SW480 (cell line): ENCODE results near the gene AGAP2.

ENCODE experiments used
- DNase-seq: peaks from one replicate; pipeline ENCODE4 v3.0.0-alpha.2; 2016; ENCODE audit warnings: low spot score

The AGAP2 gene

DNA sequence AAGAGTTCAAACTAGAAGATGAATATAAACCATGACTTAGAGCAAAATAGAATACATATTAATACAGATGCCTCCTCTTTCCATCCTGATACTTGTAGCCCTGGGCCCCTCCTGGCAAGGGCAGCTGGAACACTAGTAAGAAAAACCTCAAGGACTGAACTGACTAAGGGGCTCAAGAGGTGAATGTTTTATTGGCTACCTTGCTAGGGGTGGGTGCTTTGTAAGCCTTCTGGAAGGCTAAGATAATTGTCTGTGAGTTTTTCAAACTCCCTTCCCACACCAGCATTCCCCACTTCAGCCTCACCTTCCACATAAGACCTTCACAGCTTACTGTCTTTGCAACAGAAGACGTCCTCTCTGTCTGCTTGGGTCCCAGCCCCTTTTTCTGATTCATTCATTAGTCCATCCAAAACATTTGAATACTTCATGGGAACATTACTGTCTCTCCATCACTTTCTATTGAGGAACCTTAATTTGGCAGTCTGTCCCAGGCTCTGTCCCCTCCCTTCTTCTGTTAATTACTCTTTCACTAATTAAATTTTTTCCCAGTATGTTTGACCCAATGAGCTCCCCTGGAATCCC is 15.3 kb upstream of the AGAP2 start:
- DNase-seq, result no peak

- DNase-seq, result no peak
These were observed 14.1 kb upstream of the AGAP2 start for GRCh38 chr12:57752668-57753000.

DNA sequence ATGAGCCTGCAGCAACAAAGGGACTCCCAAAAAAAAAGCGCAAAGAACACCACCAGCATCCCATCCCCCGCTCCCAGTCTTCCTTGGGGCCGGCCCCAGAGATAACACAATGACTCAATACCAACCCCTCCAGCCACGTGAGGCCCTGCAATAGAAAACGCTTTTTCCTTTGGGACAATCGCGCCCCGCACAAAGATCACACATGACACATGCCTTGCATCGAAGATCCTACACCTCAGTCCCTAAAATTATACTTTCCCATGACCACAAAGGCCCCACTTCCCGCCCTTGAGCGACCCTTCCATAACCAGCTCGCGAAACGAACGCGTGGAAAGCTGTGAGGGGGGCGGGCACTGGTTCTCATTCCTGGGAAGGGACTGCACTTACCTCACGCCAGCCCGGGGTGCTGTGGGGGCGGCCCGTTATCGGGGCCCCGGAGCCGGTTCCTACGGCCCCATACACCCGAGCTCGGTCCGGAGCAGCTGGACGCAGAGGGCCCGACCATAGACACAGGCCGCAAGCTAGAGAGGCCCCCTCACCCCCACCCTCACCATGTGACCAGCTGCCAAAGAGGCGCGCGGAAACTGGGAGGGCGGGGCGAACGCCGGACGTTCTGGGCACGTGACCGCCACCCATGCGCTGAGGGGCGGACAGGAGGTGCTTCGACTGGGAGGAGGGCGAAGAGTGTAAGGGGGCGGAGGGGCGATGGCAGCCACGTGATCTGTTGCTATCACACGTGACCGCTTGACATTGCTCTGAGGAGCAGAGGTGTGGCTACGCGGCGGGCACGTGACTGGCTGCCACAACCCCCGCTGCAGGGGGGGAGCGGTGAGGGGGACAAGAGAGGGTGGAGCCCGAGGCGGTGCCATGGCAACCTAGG is 13.5 kb upstream of the AGAP2 start, which contains the start of gene CDK4:
TSS of gene CDK4 (minus strand) at position 523 of the 880 bp plus-strand sequence. CDS start 593 bp downstream, outside the sequence.
- peak; percentile 99 for DNase-seq

- DNase-seq, result no peak
These were observed 12.9 kb upstream of the AGAP2 start for GRCh38 chr12:57751432-57751787.

DNA sequence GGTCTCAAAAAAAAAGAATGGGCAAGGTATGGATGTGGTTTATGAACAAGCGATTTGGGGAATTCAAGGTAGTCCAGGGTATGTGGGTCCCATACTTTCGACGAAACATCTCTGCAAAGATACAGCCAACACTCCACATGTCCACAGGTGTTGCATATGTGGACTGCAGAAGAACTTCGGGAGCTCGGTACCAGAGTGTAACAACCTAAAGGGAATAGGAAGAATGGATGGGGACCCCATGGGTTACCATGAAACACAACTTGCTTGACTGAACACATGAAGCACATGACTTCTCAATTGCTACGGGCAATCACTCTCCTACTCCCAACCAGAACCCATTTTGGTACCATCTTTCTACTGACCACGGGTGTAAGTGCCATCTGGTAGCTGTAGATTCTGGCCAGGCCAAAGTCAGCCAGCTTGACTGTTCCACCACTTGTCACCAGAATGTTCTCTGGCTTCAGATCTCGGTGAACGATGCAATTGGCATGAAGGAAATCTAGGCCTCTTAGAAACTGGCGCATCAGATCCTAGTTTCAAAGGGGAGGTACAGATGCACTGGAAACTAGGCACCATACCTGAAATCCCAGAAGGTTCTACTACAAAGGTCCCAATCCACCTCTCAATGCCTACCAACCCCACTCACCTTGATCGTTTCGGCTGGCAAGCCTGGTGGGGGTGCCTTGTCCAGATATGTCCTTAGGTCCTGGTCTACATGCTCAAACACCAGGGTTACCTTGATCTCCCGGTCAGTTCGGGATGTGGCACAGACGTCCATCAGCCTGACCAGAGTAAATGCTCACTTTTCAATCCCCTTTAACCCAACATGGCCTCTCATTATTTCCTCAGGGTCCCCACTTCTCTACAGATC is 12.3 kb upstream of the AGAP2 start:
- DNase-seq, result no peak

- DNase-seq, result no peak
These were observed 10.5 kb upstream of the AGAP2 start for GRCh38 chr12:57749061-57749460.

DNA sequence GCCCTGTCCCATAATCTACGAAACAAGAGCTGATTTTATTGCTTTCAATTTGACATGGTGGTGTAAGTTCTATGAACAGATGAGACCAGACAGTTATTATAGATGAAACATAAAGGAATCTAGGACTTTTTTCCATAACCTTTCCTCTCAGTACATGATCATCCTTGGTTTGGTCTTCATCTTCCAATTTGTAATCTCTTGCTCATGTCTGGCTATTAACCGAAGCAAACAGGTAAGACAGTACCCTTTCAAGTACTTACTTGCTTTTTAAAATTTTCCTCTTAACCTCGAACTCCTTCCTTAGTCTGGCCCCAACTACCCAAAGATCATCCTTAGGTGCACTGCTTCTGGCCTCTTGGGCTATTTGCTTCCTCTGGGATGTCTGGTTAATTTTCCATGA is 7.5 kb upstream of the AGAP2 start:
- no peak for DNase-seq

GRCh38 chr12:57745485-57745881 is 6.9 kb upstream of the AGAP2 start:
- no peak for DNase-seq

GRCh38 chr12:57744777-57745484 is 6.4 kb upstream of the AGAP2 start, which contains the start of gene TSPAN31:
TSS of gene TSPAN31 (plus strand) at chr12:57745039. CDS start at chr12:57745155, 116 bp downstream.
- peak; percentile 99 for DNase-seq

- peak; percentile 72 for DNase-seq
These were observed 5.7 kb upstream of the AGAP2 start for GRCh38 chr12:57744194-57744776.

DNA sequence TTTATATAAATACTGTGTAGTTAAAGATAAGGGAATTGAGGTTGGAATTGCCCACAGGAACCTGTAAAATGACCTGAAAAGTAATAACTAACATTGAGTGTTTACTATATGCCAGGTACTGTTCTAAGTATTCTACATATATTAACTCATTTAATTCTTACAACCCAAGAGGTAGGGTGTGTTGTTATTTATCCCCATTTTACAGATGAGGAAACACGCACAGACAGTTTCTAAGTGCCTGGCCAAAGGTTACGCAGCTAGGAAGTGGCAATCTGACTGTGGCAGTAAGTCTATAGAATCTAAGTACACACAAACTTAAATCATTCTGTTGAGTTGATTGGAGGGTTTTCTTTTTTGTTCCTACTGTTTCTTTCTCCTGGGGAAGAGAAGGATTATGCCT is 5.2 kb upstream of the AGAP2 start:
- no peak for DNase-seq

GRCh38 chr12:57741844-57742738 is 3.5 kb upstream of the AGAP2 start:
- no peak for DNase-seq

- DNase-seq, result no peak
These were observed 2.9 kb upstream of the AGAP2 start for GRCh38 chr12:57741413-57741789.

DNA sequence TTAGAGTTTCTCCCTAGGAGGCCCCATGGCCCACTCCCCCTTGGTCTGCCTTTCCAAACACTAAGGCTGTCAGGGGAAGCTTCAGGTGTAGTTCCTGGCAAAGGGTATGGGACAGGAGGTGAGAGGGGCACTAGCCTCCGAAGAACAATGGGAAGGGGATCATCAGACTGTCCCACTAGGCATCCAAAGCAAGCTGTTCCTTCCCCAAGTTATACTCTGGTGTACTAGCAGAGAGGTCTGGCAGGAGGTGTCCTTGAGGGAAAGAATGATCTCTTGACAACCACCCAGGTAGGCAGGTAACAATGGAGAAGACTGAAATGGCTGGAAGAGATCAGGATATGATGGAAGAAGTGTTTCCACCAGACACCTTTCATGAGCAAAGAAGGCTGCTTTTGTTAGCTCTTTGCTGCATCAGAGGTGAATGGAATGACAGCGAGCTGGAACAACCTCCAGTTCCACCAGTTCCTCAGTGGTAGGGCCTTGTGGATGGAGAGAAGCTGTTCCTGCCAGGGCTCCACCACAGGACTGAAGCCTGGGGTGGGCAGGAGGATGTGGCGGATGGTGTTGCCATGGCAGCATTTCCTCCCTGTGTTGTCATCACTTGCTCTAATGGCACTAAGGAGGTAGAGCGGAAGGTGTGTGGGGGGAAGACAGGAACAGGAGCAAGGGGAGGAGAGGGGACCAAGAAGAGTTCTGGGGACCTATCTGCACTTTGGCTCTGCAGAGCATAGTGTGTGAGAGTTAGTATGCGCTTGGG is 2.3 kb upstream of the AGAP2 start:
- no peak for DNase-seq

DNA sequence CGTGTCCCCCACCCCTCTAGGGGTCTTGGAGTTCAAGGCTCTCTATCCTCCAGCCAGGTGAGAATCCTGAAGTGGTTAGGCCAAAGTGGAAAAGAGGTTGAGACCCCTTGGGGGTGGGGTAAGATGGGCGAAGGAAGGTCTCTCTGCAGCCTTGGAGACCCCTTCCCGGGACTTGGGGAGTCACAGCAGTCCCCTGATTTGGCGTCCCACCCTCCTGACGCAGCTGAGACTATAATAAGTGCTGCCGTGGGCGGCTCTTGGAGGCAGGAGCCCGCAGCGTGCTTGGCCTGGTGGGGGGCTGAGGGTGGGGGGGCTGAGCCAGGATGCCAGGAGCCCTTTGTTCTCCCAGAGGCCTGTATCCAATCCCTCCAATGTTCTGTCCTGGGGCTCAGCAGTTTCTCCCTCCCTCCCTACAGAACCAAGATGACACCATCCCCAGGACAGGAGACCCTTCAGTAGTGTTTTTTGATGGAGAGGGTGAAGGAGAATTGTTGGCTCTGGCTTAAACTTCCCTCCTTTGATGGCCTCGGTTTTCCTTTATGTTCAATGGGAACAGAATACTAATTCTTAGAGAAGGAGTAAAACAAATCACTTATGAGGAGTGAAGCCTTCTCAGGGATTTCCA is 1.5 kb upstream of the AGAP2 start:
- no peak for DNase-seq

GRCh38 chr12:57739387-57739786 is 845 bp upstream of the AGAP2 start:
- no peak for DNase-seq

DNA sequence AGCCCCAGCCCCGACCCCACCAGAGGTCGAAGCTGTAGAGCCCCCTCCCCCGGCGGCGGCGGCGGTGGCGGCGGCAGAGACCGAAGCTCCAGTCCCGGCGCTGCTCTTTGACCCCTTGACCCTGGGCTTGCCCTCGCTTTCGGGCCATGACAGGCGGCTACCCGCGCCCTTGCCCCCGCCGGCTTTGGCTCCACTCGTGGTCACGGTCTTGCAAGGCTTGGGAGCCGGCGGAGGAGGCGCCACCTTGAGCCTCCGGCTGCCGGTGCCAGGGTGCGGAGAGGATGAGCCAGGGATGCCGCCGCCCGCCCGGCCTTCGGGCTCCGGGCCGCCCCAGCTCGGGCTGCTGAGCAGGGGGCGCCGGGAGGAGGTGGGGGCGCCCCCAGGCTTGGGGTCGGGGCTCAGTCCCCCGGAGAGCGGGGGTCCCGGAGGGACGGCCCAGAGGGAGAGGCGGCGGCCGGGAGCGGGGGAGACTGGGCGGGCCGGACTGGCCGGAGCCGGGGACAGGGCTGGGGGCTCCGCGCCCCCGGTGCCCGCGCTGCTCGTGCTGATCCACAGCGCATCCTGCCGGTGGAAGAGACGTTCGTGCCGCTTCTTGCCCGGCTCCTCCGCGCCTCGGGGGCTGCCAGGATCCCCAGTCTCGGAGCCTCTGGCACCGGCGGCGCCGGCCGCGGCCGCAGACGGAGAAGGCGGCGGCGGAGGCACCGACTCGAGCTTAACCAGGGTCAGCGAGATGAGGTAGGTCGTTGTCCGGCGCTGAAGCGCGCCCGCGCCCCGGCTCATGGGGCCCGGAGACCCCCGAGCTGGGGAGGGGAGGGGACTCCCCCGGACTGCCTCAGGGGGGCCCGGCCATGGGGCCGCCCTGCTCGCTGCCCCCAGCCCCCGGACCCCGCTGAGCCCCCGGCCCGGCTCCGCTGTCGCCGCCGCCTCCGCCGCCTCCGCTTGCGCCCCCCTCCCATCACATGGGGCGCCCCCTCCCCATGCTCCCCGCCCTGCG is 778 bp downstream of the AGAP2 start:
- no peak for DNase-seq
